GOT3 (cell line): ENCODE data around the gene CSF1R.
"Not testable (repeated sequence)": the region's sequence is repeated elsewhere in the genome, so short reads cannot be mapped to it uniquely, and the experiment has no call there.

Experiments used
- DNase-seq: peaks from one replicate; lab custom pipeline; 2025; ENCODE audit warnings: mixed read lengths; lab: John Stamatoyannopoulos, UW

The CSF1R gene

GRCh38 chr5:150055326-150056074 is 30.9 kb downstream of the CSF1R start:
- DNase-seq, result no peak

GRCh38 chr5:150054569-150054968 is 31.8 kb downstream of the CSF1R start:
- no peak for DNase-seq

- no peak for DNase-seq
These were observed 32.5 kb downstream of the CSF1R start for GRCh38 chr5:150053713-150054392.

DNA sequence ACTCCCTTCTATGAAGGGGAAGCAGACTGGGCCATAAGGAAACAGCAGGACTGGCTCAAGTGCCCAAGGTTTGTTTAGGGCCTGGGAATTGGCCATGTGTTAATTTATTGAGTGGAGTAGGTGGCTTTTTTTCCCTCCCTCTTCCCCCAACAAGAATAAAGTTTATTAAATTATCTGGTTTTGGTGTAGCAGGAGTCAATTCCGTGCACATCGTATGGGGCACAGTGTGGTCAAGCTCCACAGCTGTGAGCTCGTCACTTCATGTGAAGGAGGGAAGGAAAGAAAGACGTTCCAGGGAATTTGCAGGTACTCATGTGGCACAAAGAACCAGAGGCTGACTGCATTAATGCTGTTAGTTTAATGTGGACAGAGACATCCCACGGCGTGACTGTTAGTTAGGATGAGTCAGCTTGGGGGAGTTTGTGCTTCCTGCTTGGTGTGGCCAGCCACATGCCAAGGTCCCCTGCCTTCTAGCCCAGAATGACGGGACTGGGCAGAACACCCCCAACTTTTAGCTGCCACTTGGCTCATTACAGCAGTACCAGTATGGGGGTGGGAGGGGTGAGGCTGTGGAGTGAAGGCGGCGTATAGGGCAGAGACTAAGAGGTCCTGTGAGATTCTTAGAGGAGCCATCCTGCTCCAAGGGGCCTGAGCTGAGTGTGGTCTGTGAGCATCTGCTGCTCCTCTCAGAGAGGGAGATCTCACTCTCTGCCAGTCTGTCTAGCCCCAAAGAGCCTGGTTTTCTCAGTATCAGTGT is 33.2 kb downstream of the CSF1R start:
- no peak for DNase-seq

DNA sequence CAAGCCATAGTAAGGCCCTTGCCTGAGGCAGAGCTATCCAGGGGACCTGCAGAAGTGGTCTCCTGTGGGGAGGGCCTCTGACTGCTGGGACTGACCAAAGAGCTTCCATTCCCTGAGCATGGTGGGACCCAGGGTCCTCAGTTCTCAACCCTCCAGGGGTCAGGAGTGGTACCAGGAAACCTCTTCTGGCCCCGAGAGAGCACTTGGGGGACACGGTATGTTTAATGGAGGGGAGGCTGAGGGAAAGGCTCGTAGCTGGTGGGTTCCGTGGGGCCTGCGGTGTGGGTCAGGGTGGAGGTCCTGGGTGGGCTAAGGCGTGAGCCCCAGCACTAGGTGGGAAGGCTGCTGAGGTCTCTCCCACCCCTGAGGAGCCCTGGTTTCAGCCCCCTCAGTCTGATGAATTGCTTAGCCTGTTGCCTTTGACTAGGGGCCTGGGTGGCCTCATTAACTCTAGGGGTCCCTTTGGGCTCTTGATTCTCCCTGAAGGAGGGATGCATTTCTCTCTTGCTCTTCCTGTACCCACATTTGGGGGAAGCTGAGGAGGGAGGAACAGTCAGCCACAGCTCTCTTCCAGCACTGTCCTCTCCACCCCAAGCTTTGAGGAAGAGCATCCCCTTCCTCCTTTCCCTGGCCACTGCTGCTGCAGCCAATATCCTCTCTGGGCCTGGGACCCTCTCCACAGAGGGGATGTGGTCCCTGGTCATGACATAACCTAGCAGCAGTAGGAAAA is 34.0 kb downstream of the CSF1R start:
- no peak for DNase-seq

DNA sequence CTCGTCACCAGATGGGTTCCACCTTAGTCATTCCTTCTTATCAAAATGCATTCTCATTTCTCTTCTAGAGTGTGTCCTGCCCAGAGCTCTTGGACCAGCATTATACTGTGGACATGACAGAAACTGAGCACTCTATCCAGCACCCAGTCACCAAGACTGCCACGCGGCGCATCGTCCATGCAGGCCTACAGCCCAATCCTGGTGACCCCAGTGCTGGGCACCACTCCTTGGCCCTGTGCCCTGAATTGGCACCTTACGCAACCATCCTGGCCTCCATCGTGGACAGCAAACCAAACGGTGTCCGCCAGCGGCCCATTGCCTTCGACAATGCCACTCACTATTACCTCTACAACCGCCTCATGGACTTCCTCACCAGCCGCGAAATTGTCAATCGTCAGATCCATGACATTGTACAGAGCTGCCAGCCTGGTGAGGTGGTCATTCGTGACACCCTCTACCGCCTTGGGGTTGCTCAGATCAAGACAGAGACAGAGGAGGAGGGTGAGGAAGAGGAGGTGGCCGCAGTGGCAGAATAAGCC is 34.6 kb downstream of the CSF1R start:
- DNase-seq, result no peak

DNA sequence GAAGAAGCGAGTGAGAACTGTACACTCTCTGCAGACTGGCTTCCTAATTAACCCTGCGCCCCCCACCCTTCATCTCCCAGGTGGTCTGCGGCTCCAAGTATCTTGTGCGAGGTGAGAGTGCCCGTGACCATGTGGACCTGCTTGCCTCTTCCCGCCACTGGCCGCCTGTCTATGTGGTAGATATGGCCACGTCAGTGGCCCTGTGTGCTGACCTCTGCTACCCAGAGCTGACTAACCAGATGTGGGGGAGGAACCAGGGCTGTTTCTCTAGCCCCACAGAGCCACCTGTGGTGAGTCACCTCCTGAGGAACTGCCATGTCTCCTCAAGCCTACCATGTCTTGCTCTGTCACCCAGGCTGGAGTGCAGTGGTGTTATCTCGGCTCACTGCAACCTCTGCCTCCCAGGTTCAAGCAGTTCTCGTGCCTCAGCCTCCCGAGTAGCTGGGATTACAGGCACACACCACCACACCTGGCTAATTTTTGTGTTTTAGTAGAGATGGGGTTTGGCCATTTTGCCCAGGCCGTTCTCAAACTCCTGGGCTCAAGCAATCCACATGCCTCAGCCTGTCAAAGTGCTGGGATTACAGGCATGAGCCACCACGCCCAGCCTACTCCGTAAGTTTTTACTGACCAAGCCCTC is 36.1 kb downstream of the CSF1R start:
- not testable (repeated sequence) for DNase-seq

- no peak for DNase-seq
These were observed 40.3 kb downstream of the CSF1R start for GRCh38 chr5:150046031-150046430.

- no peak for DNase-seq
These were observed 40.8 kb downstream of the CSF1R start for GRCh38 chr5:150045549-150045948.

- no peak for DNase-seq
These were observed 41.6 kb downstream of the CSF1R start for GRCh38 chr5:150044712-150045111.

GRCh38 chr5:150044329-150044681 is 42.0 kb downstream of the CSF1R start:
- no peak for DNase-seq

DNA sequence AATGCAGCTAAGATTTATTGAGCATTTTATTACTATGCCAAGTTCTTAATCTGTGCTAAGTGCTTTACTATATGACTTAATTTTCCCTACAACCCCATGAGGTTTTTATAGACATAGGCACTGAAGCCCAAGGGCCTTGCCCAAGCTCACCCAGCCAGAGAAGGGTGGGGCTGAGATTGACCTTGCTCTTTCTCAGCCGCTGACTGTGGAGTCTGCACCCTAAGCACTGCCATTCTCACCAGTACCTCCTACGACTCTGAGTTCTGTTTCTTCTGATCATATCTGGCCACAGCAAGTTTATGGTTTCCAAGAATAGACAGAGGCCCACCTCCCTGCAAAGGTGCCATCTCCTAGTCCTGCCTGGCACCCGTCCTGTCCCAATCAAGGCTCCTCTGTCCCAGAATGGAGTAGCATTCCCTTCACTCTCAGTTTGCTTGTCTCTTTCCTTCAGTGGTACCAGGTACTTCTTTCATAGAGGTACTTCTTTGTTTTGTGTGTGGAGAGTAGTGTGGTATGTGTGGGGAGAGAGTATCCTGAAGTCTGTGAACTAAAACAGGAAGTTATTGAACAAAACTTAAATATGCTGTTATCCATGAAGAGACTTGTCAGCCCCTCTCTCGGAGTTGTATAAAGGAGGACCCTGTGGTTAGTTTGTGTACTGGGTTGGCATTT is 42.6 kb downstream of the CSF1R start:
- no peak for DNase-seq

GRCh38 chr5:150042459-150042858 is 43.9 kb downstream of the CSF1R start:
- DNase-seq, result no peak

GRCh38 chr5:150038547-150038946 is 47.8 kb downstream of the CSF1R start:
- no peak for DNase-seq

- DNase-seq, result no peak
These were observed 49.8 kb downstream of the CSF1R start for GRCh38 chr5:150036513-150036912.

GRCh38 chr5:150035139-150035895 is 51.0 kb downstream of the CSF1R start:
- DNase-seq, result no peak

DNA sequence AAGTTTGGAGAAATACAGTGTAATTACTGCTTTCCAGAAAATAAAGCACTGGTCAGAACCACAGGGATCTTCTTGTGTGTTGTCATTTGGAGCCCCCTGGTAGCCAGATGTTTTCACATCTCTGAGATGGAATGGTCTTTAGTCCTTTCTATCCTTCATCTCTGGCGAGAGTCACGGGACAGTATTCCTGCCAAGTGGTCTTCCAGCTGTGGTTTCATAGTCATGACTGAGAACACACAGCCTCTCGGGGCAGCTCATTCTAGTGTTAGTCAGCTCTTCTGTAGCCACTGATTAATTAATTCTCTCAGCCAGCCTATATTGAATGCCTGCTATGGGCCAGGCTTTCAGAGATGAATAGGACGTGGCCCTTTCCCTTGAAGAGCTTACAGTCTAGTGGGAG is 51.7 kb downstream of the CSF1R start:
- no peak for DNase-seq

- DNase-seq, result no peak
These were observed 53.0 kb downstream of the CSF1R start for GRCh38 chr5:150033334-150033733.

GRCh38 chr5:150028047-150028446 is 58.3 kb downstream of the CSF1R start:
- DNase-seq, result not testable (repeated sequence)

GRCh38 chr5:150026682-150027172 is 59.6 kb downstream of the CSF1R start:
- DNase-seq, result no peak
